Activated CD4-positive, alpha-beta T cell treated with anti-CD3 and anti-CD28 coated beads, Interleukin-2, Interleukin-4, amounts not matched to agents 100 ng/mL and 50 ng/mL, durations not matched to agents 16 hours and 8 hours (primary cell): Measurements from ENCODE around the gene ACTR5.
A peak's percentile ranks its signal among the peaks of the same experiment; 100 is the strongest.

ENCODE experiments used
- DNase-seq: peaks from one replicate; pipeline ENCODE4 v3.0.0-alpha.2; 2020; ENCODE audit warnings: low spot score

The ACTR5 gene

GRCh38 chr20:38728911-38729642, 19.2 kb upstream of the ACTR5 start:
- no peak for DNase-seq

- no peak for DNase-seq
These were observed 18.5 kb upstream of the ACTR5 start for GRCh38 chr20:38729767-38730166.

GRCh38 chr20:38730167-38730988, 17.9 kb upstream of the ACTR5 start:
- no peak for DNase-seq

- DNase-seq, result peak; percentile 78
These were observed 17.1 kb upstream of the ACTR5 start for GRCh38 chr20:38730989-38731737.

GRCh38 chr20:38731738-38732113, 16.5 kb upstream of the ACTR5 start:
- no peak for DNase-seq

- no peak for DNase-seq
These were observed 15.3 kb upstream of the ACTR5 start for GRCh38 chr20:38732981-38733380.

GRCh38 chr20:38735172-38735571, 13.1 kb upstream of the ACTR5 start:
- DNase-seq, result no peak

GRCh38 chr20:38737887-38738286, 10.4 kb upstream of the ACTR5 start:
- no peak for DNase-seq

- no peak for DNase-seq
These were observed 2.5 kb upstream of the ACTR5 start for GRCh38 chr20:38745757-38746156.

GRCh38 chr20:38747495-38748096, 664 bp upstream of the ACTR5 start:
- no peak for DNase-seq

- DNase-seq, result peak; percentile 60
These were observed 545 bp downstream of the ACTR5 start for GRCh38 chr20:38748861-38749149.

- no peak for DNase-seq
These were observed 3.2 kb downstream of the ACTR5 start for GRCh38 chr20:38751360-38751976.

GRCh38 chr20:38752029-38752428, 3.8 kb downstream of the ACTR5 start:
- DNase-seq, result no peak

GRCh38 chr20:38754924-38755323, 6.7 kb downstream of the ACTR5 start:
- no peak for DNase-seq

GRCh38 chr20:38755324-38755910, 7.2 kb downstream of the ACTR5 start:
- DNase-seq, result no peak

GRCh38 chr20:38757145-38757775, 9.0 kb downstream of the ACTR5 start:
- no peak for DNase-seq

- DNase-seq, result no peak
These were observed 10.8 kb downstream of the ACTR5 start for GRCh38 chr20:38759106-38759505.

- DNase-seq, result no peak
These were observed 12.7 kb downstream of the ACTR5 start for GRCh38 chr20:38760978-38761377.

GRCh38 chr20:38762174-38762573, 13.9 kb downstream of the ACTR5 start:
- DNase-seq, result no peak

- no peak for DNase-seq
These were observed 15.4 kb downstream of the ACTR5 start for GRCh38 chr20:38763616-38764015.
